HFFc6 (cell line): Measurements from ENCODE around the gene JUP. TPM values are rescaled to one million over a fixed set of nuclear protein-coding genes. Genes with fewer than 3 reads are reported as not detected.

Source experiments
- DNase-seq: peaks from one replicate; pipeline ENCODE4 v3.0.0-alpha.2; 2018
- H3K27ac Mint-ChIP-seq: 2 replicates; pipeline ENCODE4 v1.8.0; 2020; ENCODE audit warnings: mild to moderate bottlenecking, mixed read lengths
- H3K27me3 Mint-ChIP-seq: 2 replicates; pipeline ENCODE4 v1.8.0; 2021; ENCODE audit warnings: mild to moderate bottlenecking, moderate library complexity, mixed read lengths; ENCODE audit not compliant: insufficient read depth
- H3K36me3 Mint-ChIP-seq: 2 replicates; pipeline ENCODE4 v1.8.0; 2021; ENCODE audit warnings: low read depth, mixed read lengths
- H3K4me1 Mint-ChIP-seq: 2 replicates; pipeline ENCODE4 v1.8.0; 2020; ENCODE audit warnings: low read depth, mixed read lengths
- H3K4me3 Mint-ChIP-seq: 2 replicates; pipeline ENCODE4 v1.8.0; 2020; ENCODE audit warnings: mild to moderate bottlenecking, moderate library complexity, mixed read lengths
- H3K9me3 Mint-ChIP-seq: 2 replicates; pipeline ENCODE4 v1.8.0; 2020; ENCODE audit warnings: mild to moderate bottlenecking, mixed read lengths
- total RNA-seq, 6 experiments: library from RNA; stranded (reverse); fragmentation: NEBNext Ultra II Directional; extraction: Animal tissue kit (Norgen Biotek cat#: 25700); gene quantifications; 2 replicates in 1 of 6; 3 replicates in 5 of 6; pipeline ENCODE4 v1.2.3, GENCODE V29; 2021
- TF ChIP-seq, protein P1 (sequence below): fragments of 200-600 bp; sonication (generic); IDR thresholded peaks from 2 replicates; pipeline ENCODE4 v1.5.0; 2021; ENCODE audit warnings: antibody characterized with exemption, mild to moderate bottlenecking

Gene JUP
- total RNA-seq, 6 experiments from 2014 or later = 1.5 to 9.1 (median 1.9) TPM

DNA sequence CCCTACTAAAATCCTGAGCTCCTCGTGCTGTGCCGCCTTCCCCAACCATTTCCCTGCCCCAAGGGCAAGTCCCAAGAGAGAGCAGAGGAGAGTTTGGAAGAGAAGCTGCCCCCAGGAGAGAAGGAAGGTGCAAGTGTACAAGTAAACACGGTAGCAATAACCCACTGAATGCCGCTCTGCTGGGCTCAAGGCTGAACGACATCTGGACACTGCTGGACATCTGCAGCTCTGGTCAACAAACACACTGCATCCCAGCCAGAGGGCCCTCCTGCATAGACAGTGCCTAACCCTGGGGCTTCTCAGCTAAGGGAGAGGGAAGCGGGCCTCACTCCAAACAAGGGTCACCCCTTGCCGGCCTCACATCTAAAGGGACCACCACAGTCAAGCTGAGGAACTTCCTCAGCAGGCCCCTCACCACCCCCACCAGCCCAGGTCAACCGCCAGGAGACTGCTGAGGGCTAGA lies 12.7 kb downstream of the JUP start:
- Mint-ChIP-seq H3K27me3 (peaks cover 2% of the 10 kb centered on the region; the same call in 1 of the 2 replicates), H3K4me1 (peaks cover 34% of the 10 kb centered on the region), H3K36me3 (no peaks in the 10 kb centered on the region), H3K4me3 (no peak overlapping the region), H3K9me3 (no peaks in the 10 kb centered on the region), H3K27ac (no peak overlapping the region)
- TF ChIP-seq, protein P1, sequence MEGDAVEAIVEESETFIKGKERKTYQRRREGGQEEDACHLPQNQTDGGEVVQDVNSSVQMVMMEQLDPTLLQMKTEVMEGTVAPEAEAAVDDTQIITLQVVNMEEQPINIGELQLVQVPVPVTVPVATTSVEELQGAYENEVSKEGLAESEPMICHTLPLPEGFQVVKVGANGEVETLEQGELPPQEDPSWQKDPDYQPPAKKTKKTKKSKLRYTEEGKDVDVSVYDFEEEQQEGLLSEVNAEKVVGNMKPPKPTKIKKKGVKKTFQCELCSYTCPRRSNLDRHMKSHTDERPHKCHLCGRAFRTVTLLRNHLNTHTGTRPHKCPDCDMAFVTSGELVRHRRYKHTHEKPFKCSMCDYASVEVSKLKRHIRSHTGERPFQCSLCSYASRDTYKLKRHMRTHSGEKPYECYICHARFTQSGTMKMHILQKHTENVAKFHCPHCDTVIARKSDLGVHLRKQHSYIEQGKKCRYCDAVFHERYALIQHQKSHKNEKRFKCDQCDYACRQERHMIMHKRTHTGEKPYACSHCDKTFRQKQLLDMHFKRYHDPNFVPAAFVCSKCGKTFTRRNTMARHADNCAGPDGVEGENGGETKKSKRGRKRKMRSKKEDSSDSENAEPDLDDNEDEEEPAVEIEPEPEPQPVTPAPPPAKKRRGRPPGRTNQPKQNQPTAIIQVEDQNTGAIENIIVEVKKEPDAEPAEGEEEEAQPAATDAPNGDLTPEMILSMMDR = no peak
- DNase-seq = no peak

DNA sequence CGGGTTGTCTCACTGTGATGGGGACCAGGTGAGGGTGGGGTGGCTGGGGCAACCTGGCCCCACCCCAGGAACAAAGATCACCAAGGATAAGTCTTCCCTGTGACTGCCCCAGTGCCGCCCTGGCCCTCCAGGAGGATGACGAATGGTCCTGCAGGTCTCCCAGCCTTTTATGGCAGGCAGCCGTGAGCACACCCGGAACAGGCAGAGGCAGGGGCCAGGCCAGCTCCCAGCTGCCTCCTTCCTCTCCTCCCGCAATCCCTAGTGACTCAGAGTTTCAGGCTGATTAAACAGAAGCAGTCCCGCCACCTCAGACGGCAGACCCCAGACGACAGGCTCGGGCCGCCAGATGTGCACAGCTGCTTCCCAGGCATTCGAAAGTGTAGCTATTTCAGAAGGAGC lies 13.3 kb downstream of the JUP start:
- peak; percentile 81 for DNase-seq
- H3K4me1 Mint-ChIP-seq = peaks cover 33% of the 10 kb centered on the region
- H3K9me3 Mint-ChIP-seq = no peaks in the 10 kb centered on the region

DNA sequence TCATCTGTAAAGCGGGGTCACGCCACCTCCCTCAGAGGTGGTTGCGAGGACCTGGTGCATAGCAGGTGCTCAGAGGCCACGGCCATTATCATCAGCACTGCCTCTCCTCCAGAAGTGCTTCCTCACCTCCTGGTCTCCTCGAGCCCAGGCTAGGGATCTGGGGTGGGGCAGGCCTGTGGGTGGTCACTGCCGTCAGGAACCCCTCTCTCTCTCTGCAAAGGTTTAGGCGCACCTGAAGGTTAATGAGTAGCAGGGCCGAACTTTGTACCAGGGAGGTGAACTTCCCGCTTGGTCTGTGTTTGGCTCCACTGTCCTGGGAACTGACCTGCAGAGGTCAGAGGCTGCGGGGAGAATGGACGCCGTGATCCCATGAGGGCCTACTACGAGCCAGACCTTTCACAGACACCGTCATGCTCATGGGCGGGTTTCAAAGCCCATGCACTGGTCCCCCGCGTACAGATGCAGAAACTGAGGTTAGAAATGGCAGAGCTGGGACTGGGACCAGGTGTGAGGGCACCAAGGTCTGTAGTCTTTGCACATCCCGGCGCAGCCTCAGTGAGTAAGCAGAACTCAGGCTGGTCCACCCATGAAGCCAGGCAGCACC lies 13.8 kb downstream of the JUP start:
- Mint-ChIP-seq H3K9me3 (no peaks in the 10 kb centered on the region), H3K4me1 (peaks cover 28% of the 10 kb centered on the region), H3K27ac (no peak overlapping the region), H3K36me3 (no peaks in the 10 kb centered on the region), H3K4me3 (no peak overlapping the region), H3K27me3 (peaks cover 2% of the 10 kb centered on the region; the same call in 1 of the 2 replicates)
- no peak for DNase-seq
- TF ChIP-seq, protein P1 = no peak

More for the DNA sequence above, 13.3 kb downstream of the JUP start:
- H3K36me3 Mint-ChIP-seq = no peaks in the 10 kb centered on the region
- H3K27me3 Mint-ChIP-seq = peaks cover 2% of the 10 kb centered on the region; the same call in 1 of the 2 replicates
- H3K4me3 Mint-ChIP-seq = no peak overlapping the region; the same call in 1 of the 2 replicates
- no peak overlapping the region for H3K27ac Mint-ChIP-seq
- TF ChIP-seq, protein P1 = no peak

DNA sequence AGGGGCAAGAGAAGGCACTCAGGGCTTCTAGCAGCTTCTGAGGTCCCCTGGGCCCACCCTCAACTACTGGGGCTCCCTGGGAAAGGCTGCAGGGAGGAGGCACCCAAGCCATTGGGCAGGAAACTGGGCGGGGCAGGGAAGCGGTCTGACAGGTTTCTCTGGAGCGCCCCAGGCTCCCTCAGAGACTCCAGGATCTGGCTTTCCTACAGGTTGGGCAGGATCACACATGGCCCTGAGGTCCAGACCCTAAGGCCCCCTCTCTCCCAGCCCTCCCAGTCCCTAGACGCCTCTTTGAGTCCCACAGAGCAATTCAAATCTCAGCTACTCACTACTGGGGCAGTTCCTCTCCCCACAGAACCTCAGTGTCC lies 14.3 kb downstream of the JUP start:
- Mint-ChIP-seq H3K27me3 (peaks cover 2% of the 10 kb centered on the region; the same call in 1 of the 2 replicates), H3K36me3 (no peaks in the 10 kb centered on the region), H3K4me3 (no peak overlapping the region), H3K9me3 (no peaks in the 10 kb centered on the region), H3K4me1 (peaks cover 24% of the 10 kb centered on the region), H3K27ac (no peak overlapping the region)
- no peak for DNase-seq
- TF ChIP-seq, protein P1 = no peak

DNA sequence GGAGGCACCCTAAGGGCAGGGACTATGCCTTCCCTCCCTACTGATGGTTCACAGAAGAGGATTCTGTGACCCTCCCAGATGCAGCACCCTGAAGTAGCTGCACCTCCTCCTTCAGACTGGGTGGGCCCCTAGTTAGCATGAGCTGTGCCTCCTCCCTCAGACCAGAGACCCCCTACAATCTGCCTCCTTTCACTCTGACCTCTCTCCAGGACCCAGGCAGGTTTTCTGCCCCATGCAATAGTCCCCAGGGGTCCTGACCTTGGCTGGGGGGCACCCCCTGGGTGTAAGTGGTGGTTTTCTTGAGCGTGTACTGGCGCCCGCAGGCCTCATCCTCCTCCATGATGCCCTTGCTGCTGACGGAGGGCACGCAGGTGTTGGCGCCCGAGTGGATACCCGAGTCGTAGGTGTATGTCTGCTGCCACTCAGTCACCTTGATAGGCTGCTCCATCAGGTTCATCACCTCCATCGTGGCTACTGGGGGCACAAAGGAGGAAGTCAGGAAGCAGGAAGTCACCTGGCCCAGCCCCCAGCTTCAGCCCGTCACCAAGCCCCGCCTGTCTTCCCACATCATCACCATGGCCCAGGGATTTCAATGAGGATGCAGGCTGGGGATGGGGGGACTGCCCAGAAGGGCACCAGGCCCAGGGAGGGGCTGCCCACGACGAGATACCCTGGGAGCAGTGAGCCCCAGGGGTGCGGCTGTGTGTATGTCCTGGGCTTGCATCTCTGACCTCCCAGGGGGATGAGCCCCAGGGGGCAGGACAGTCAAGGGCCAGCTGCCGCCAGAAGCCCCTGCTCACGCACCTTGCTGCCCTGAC lies 14.9 kb downstream of the JUP start:
- no peak overlapping the region for H3K4me3 Mint-ChIP-seq
- TF ChIP-seq, protein P1 = no peak
- no peaks in the 10 kb centered on the region for H3K36me3 Mint-ChIP-seq
- H3K4me1 Mint-ChIP-seq = peaks cover 20% of the 10 kb centered on the region
- no peak for DNase-seq
- H3K27me3 Mint-ChIP-seq = peaks cover 2% of the 10 kb centered on the region; the same call in 1 of the 2 replicates
- H3K27ac Mint-ChIP-seq = no peak overlapping the region
- H3K9me3 Mint-ChIP-seq = no peaks in the 10 kb centered on the region
